ENCODE measurements around the gene NR3C2.
A peak's percentile ranks its signal among the peaks of the same experiment; 100 is the strongest.

Gene NR3C2

GRCh38 chr4:148434075-148434773 lies 8.0 kb downstream of the NR3C2 start:
- DNase-seq = no peak

- no peak for DNase-seq
These were observed 10.8 kb downstream of the NR3C2 start for GRCh38 chr4:148431401-148431800.

- no peak for DNase-seq
These were observed 11.4 kb downstream of the NR3C2 start for GRCh38 chr4:148430854-148431253.

GRCh38 chr4:148429206-148429605 lies 13.0 kb downstream of the NR3C2 start:
- DNase-seq = no peak

GRCh38 chr4:148426643-148427042 lies 15.6 kb downstream of the NR3C2 start:
- no peak for DNase-seq

- DNase-seq = no peak
These were observed 16.7 kb downstream of the NR3C2 start for GRCh38 chr4:148425327-148426110.

GRCh38 chr4:148420397-148420796 lies 21.8 kb downstream of the NR3C2 start:
- DNase-seq = peak; percentile 18

- DNase-seq = peak; percentile 34
These were observed 26.7 kb downstream of the NR3C2 start for GRCh38 chr4:148415500-148415899.

GRCh38 chr4:148412460-148412994 lies 29.7 kb downstream of the NR3C2 start:
- no peak for DNase-seq

GRCh38 chr4:148405161-148405893 lies 36.9 kb downstream of the NR3C2 start:
- no peak for DNase-seq

GRCh38 chr4:148398988-148399387 lies 43.2 kb downstream of the NR3C2 start:
- no peak for DNase-seq

- DNase-seq = no peak
These were observed 44.4 kb downstream of the NR3C2 start for GRCh38 chr4:148397771-148398170.

GRCh38 chr4:148396986-148397673 lies 45.1 kb downstream of the NR3C2 start:
- DNase-seq = no peak

GRCh38 chr4:148395771-148396170 lies 46.4 kb downstream of the NR3C2 start:
- DNase-seq = no peak

- no peak for DNase-seq
These were observed 51.2 kb downstream of the NR3C2 start for GRCh38 chr4:148391056-148391455.

GRCh38 chr4:148390311-148390710 lies 51.9 kb downstream of the NR3C2 start:
- no peak for DNase-seq

GRCh38 chr4:148380291-148380690 lies 61.9 kb downstream of the NR3C2 start:
- no peak for DNase-seq

GRCh38 chr4:148376151-148376550 lies 66.1 kb downstream of the NR3C2 start:
- DNase-seq = peak; percentile 34

- no peak for DNase-seq
These were observed 66.6 kb downstream of the NR3C2 start for GRCh38 chr4:148375584-148375983.

- no peak for DNase-seq
These were observed 69.1 kb downstream of the NR3C2 start for GRCh38 chr4:148373093-148373492.

GRCh38 chr4:148369919-148370318 lies 72.3 kb downstream of the NR3C2 start:
- no peak for DNase-seq

- DNase-seq = no peak
These were observed 74.5 kb downstream of the NR3C2 start for GRCh38 chr4:148367756-148368155.

GRCh38 chr4:148366251-148366650 lies 76.0 kb downstream of the NR3C2 start:
- DNase-seq = no peak

Measured in hematopoietic multipotent progenitor cell treated with erythropoietin and hydrocortisone succinate and interleukin-3 and kit ligand, for 8 days (in vitro differentiated cells).